ENCODE results near the gene EIF3K. TPM values are rescaled to one million over a fixed set of nuclear protein-coding genes. Genes with fewer than 3 reads are reported as not detected.

EIF3K gene
- total and polyA plus RNA-seq, 11 donors = 447 to 1,239 (median 622) TPM

DNA sequence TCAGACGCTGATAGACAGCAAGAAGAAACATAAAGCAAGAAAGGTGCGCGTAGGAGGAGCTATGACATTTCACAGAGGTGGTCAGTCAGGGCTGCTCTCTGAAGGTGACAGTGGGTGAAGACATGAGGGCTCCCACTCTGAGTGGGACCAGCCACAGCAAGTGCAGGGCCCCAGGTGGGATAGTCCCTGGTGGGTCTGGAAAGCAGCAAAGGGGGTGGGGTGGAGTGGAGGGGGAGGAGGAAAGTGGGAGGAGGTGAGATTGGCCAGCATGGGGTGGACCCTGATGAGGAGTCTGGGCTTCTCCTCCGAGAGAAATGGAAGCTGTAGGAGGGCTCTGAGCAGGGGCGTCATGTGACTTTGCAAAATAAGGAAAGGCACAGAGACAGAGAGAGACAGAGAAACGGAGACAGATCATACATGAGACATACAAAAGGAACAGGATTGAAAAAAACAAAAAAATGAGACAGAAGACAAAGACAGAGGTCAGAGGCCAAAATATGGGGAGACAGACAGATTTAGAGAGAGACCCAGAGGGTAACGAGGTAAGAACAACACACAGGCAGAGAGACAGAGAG, 3.9 kb upstream of the EIF3K start:
- TF ChIP-seq, protein P1, sequence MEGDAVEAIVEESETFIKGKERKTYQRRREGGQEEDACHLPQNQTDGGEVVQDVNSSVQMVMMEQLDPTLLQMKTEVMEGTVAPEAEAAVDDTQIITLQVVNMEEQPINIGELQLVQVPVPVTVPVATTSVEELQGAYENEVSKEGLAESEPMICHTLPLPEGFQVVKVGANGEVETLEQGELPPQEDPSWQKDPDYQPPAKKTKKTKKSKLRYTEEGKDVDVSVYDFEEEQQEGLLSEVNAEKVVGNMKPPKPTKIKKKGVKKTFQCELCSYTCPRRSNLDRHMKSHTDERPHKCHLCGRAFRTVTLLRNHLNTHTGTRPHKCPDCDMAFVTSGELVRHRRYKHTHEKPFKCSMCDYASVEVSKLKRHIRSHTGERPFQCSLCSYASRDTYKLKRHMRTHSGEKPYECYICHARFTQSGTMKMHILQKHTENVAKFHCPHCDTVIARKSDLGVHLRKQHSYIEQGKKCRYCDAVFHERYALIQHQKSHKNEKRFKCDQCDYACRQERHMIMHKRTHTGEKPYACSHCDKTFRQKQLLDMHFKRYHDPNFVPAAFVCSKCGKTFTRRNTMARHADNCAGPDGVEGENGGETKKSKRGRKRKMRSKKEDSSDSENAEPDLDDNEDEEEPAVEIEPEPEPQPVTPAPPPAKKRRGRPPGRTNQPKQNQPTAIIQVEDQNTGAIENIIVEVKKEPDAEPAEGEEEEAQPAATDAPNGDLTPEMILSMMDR (IDR thresholded peaks at IDR 0.05) = no peak
- no peak for TF ChIP-seq POLR2A (IDR thresholded peaks at IDR 0.05)
- Histone ChIP-seq H3K27ac (no peak overlapping the region), H3K27me3 (no peaks in the 10 kb centered on the region), H3K4me1 (peaks cover 2 to 19% (median 15%) of the 10 kb centered on the region in 12 donors), H3K9me3 (no peaks in the 10 kb centered on the region), H3K36me3 (peaks cover 0 to 2% (median under 1%) of the 10 kb centered on the region in 9 donors), H3K4me3 (no peak overlapping the region)
- intact Hi-C loops (cut with DNase I) = loop anchor here in 6 of 10 donors (5.0 to 10.0 kb wide), 6 partner anchors 70 to 510 kb away; partner anchors contain the start of genes FAM98C (in 3 of the 6), MRPS12 (in 3 of the 6), SARS2 (in 3 of the 6) and PAK4 (in 1 of the 6)
- DNase-seq (no peak), ATAC-seq (no peak)
- 71 to 84% (median 80%) methylated on average over 7 of the region's 7 CpGs for WGBS, 4 donors

DNA sequence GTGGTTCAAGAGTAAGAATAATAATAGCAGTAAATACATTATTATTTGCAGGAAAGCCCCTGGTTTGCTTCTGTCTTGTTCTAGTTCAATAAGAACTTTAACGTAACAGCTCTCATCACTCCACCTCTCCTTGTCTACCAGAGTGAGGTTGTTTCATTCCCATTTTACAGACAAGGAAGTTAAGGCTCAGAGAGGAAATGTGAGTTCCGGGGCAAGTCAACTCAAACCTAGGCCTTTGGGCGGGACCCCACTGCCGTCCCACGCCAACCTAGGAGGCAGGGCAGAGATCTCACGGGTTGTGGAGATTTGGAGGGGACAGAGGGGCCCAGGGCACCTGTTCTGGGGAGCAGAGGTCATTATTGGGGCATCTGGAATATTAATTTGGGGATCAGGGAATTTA, 2.7 kb upstream of the EIF3K start:
- Histone ChIP-seq H3K4me3 (peak overlapping the region in 1 of 12 donors; percentile 81), H3K4me1 (peaks cover 2 to 24% (median 20%) of the 10 kb centered on the region in 12 donors), H3K9me3 (no peaks in the 10 kb centered on the region), H3K36me3 (peaks cover 0 to 14% (median 12%) of the 10 kb centered on the region in 9 donors), H3K27me3 (no peaks in the 10 kb centered on the region), H3K27ac (peak overlapping the region in 1 of 12 donors; percentile 51)
- no peak for DNase-seq
- ATAC-seq = no peak
- WGBS, 4 donors = 89 to 94% (median 93%) methylated on average over 6 of the region's 6 CpGs
- TF ChIP-seq, protein P1 (IDR thresholded peaks at IDR 0.05) = no peak
- TF ChIP-seq POLR2A (IDR thresholded peaks at IDR 0.05) = no peak
- intact Hi-C loops (cut with DNase I) = loop anchor here in 6 of 10 donors (5.0 to 10.0 kb wide), 6 partner anchors 71 to 509 kb away; partner anchors contain the start of genes FAM98C (in 3 of the 6), MRPS12 (in 3 of the 6), SARS2 (in 3 of the 6) and PAK4 (in 1 of the 6)

DNA sequence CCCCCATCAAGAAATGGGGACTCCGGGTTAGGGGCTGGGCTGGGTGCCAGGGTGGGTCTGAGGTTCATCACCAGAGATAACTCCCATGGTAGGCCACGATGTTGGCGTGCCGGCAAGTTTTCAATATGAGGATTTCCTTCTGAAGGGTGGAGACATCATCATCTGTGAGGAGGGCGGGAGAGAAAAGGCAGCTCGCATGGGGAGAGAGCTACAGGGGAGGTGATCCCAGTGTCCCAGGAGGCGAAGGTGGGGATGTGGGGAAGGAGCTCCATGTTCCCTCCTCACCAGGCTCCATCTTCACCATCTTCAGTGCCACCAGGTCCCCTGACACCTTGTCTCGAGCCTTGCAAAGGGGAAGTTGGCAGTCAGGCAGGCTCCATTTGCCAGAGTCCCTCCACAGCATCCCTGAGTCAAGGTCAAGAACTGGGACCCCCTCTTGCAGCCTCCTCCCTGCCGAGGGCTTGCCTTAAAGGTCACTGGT, 1.7 kb upstream of the EIF3K start:
- Histone ChIP-seq H3K27ac (peak overlapping the region in 8 of 12 donors; percentile 9 to 92 (median 76)), H3K4me1 (peaks cover 2 to 28% (median 20%) of the 10 kb centered on the region in 12 donors), H3K36me3 (peaks cover 3 to 25% (median 23%) of the 10 kb centered on the region in 9 donors), H3K9me3 (no peaks in the 10 kb centered on the region), H3K27me3 (no peaks in the 10 kb centered on the region), H3K4me3 (peak overlapping the region in 10 of 12 donors; percentile 4 to 98 (median 86))
- intact Hi-C loops (cut with DNase I) = loop anchor here in 6 of 10 donors (5.0 to 10.0 kb wide), 6 partner anchors 73 to 507 kb away; partner anchors contain the start of genes FAM98C (in 3 of the 6), MRPS12 (in 3 of the 6), SARS2 (in 3 of the 6) and PAK4 (in 1 of the 6)
- WGBS, 4 donors = 59 to 67% (median 63%) methylated on average over 8 to 9 of the region's 9 CpGs
- no peak for TF ChIP-seq POLR2A (IDR thresholded peaks at IDR 0.05)
- TF ChIP-seq, protein P1 (IDR thresholded peaks at IDR 0.05) = no peak
- DNase-seq (no peak), ATAC-seq (no peak)

All from heart left ventricle (tissue), 16 donors.